ENCODE measurements around the gene CDK6.

DNA sequence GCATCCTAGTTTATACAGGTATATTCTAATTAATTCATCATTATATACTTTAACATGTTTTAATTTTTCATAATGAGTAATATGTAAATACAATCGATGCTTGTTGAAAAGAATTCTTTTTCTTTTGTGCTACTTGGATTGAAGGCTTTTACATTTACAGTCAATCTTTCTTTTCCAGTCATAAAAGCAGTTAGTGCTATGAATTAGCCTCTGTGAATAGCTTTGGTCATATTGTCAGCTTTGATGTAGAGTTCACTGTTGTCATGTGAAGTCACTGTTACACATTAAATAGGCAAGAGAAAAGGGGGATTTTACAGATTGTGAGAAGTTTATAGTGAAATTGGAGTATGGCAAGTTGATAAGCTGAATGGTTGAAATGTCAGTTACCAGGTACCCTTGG lies 142.9 kb downstream of the CDK6 start:
- TF ChIP-seq EZH2phosphoT487 (IDR thresholded peaks at IDR 0.05; ENCODE audit: low read depth) (no peak), CTCF (IDR thresholded peaks at IDR 0.05; ENCODE audit: low read depth, low read length) (no peak)

Data from OCI-LY3 (cell line).